CD4-positive, alpha-beta T cell treated with Interleukin-6 at 100 ng/mL for 8 hours (primary cell): ENCODE measurements around the gene NPR3.

Experiments used
- DNase-seq: peaks from one replicate; pipeline ENCODE4 v3.0.0-alpha.2; 2020; ENCODE audit warnings: mixed read lengths, low spot score

The NPR3 gene, protein sequence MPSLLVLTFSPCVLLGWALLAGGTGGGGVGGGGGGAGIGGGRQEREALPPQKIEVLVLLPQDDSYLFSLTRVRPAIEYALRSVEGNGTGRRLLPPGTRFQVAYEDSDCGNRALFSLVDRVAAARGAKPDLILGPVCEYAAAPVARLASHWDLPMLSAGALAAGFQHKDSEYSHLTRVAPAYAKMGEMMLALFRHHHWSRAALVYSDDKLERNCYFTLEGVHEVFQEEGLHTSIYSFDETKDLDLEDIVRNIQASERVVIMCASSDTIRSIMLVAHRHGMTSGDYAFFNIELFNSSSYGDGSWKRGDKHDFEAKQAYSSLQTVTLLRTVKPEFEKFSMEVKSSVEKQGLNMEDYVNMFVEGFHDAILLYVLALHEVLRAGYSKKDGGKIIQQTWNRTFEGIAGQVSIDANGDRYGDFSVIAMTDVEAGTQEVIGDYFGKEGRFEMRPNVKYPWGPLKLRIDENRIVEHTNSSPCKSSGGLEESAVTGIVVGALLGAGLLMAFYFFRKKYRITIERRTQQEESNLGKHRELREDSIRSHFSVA

DNA sequence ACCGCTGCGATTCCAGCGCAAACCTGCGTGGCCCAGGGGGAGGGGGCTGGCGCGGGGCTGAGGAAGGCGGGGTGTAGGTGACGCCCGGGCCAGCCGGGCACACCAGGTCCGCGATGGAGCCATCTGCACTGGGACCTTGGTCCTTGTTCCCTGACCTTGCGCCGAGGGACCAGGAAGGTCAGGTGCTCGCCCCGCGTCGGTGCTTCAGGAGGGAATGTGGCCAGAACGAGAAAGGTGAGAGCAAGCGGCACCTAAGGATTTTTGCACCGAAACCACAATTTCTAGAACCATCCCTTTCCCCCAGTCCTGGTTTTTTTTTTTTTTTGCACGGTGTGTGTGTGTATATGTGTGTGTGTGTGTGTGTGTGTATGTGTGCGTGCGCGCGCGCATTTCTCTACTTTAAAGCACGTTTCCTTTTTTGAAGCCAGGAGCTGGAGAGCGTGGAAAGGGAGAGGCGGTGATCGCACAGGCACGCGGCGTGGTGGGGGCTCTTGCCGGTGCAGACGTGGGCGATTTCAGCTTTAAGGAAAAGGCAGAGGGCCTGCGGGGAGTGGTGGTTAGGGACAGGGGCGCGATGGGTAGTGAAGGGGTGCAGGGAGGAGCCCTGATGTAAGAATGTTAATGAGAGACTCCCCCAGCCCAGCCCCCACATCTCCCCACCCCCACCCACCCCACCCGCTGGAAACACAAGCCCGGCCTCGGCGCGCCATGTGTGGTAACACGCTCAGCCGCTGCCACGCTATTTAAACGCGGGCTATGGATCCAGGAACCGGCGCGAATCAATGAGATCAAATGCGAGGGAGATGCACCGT, at the start of gene NPR3:
NPR3 (plus strand) TSS at position 772 of the 812 bp plus-strand sequence. CDS start 456 bp downstream, outside the sequence.
- DNase-seq: no peak

DNA sequence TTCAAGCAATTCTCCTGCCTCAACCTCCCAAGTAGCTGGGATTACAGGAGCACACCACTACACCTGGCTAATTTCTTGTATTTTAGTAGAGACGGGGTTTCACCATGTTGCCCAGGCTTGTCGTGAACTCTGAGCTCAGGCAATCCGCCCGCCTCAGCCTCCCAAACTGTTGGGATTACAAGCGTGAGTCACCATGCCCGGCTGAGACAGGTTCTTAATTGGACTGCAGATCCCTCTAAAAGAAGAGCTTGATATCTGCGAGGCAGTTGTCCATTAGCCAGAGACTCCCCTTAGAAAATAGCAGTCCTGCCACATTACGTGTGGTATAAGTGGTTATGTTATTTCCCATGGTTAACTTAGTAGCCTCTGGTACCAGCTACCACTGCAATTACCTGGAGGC, 46.6 kb upstream of the NPR3 start:
- DNase-seq: no peak

DNA sequence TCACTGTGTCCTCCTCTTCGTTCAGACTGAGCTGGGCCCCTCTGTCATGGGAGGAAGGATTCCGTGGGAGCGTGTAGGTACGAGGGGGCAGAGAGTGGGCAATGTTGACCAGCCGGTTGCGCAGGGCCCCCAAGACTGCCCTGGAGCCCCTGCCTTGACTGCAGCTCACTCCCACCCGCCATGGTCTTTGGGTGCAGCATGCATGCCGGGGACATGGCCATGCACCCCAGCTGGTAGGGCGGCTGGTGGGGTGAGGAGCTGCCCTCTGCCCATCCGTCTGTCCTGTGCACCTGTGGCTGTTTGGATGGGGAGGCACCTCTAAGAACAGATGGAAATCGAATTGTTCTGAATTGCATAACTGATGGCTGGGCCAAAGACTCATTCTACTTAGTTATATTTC, 42.6 kb upstream of the NPR3 start:
- no peak for DNase-seq

DNA sequence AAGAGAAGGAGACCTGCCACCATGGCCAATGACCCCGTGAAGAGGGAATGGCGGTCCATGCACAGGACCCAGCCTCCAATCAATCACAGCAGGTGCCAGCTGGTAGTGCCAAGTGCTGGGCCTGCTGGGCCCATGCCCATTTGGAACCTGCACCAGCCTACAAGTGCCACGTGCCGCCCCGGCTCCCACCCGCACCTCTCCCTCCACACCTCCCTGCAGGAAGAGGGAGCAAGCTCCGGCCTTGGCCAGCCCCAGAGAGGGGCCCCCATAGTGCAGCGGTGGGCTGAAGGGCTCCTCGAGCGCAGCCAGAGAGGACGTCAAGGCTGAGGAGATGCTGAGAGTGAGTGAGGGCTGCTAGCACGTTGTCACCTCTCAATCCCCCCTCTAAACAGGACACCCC, 37.8 kb upstream of the NPR3 start:
- no peak for DNase-seq

DNA sequence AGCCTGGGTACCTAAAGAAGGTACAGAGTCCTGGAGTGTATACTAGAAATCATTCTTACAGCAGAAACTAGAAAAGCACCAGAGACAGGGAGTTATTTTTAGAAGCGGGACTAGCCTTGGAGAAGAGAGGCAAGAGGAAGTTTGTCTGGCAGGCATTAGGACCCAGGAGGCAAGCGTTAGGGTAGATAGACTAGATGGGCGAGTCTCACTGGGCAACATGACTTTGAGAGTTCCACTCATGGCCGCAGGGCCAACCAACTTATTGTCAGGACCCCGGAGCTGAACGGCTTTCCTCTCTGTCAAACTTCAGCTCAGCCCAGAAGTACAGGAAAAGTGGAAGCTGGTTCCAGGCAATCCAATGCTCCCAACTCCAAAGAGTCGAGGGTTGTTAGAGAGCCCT, 34.1 kb upstream of the NPR3 start:
- DNase-seq: no peak

DNA sequence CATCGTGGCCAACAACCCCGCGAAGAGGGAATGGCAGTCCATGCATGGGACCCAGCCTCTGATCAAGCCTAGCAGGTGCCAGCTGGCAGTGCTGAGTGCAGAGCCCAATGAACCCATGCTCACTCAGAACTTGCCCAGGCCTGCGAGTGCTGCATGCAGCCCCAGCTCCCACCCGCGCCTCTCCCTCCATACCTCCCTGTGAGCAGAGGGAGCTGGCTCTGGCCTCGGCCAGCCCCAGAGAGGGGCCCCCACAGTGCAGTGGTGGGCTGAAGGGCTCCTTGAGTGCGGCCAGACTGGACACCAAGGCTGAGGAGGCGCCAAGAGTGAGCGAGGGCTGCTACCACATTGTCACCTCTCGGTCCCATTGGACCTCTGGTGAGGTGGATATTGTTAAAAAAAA, 32.6 kb upstream of the NPR3 start:
- no peak for DNase-seq

DNA sequence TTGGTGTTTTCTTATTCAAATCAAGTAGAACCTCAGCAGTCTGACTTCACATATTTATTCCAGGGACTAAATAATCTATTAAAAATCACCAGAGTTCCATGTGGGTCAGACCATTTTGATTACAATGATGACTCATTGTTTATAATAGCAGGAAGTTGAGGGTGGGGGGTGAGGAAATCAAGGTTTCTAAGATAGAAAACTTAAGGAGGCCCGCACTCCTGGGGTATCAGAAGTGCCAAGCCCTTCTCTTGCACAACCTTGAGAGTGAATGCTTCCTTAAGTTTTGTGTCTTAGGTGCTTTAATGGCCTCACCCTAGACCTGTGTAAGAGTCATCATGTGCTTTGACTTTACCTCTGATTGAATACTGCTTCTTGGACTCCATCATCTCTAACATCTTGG, 31.9 kb upstream of the NPR3 start:
- no peak for DNase-seq

DNA sequence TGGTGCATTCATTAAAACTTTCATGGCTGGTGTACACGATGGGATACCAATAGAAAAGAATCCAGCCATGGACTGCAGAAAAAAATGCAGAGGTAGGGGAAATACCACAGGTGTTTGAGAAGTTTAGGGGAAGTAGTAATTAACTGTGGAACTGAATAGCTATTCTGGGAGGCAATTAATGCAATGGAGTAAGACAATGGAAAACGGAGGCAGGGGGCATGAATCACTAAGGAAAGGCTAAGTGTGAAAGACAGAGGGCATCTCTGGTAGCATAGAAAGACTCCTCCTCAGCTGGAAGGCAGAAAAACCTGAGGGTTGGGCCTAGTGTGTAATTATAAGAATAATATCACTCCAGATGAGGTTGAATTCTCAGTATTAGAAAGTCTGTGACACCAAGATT, 30.9 kb upstream of the NPR3 start:
- no peak for DNase-seq

DNA sequence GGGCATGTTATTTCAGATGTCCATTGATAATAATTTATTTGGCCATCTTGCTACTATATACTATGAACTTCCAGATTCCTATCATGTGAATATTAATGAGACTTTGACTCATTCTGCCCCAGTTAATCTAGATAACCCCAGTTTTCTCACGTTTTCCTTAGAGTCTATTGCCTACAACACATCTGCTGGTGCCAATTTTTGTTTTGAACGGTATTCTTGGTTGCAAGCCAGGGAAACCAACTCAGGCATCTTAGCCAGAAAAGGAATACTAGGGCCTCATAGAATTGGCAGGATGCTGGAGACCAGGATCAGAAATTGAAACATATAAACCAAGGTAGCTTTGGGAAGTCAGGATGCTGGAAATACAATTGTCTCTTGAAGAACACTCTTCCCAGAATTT, 28.0 kb upstream of the NPR3 start:
- DNase-seq: no peak

DNA sequence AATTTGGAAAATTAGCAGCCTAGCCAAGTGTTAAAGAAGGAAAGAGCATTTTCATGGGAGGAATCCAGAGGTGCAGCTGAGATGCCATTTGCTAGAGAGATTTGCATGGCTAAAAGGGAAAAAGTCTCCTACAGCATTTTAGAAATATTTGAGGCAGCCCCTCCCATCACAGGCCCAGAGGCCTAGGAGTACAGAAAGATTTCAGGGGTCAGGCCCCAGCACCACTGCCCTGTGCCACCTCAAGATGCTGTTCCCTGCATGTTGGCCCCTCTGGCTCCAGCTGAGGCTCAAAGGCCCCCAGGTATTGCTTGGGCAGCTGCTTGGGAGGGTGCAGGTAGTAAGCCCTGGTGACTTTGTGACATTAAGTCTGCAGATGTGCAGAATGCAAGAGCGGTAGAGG, 26.9 kb upstream of the NPR3 start:
- DNase-seq: no peak

DNA sequence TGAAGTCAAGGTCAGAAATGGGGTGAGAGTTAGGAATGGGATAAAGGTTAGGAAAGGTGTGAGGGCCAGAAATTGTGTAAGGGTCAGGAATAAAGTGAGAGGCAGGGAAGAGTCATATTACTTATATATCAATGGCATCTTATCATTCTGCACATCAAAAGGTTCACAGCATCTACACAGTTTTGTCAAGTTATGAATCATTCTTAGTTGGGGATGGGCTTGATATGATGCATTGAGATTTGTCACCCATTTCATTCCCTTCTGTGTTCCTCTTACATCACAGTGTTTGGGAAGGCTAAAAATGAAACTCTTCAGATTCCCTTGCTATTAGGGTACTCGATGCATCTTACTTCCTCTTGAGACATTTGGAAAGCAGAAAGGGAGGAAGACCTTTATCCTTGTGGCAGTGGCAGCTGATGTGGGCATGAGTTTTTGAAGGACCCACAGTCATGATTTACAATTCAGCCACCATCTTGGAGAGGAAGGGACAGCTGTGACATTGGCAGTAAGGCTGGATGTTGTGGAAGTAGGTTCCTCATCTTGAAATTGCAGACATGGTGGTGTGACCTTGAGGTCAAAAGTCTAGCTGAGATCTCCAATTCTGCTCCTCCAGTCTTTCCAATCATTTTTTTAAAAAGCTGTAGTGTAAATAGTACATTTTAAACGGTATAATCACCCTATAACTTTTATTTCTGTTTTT, 24.2 kb upstream of the NPR3 start:
- no peak for DNase-seq

DNA sequence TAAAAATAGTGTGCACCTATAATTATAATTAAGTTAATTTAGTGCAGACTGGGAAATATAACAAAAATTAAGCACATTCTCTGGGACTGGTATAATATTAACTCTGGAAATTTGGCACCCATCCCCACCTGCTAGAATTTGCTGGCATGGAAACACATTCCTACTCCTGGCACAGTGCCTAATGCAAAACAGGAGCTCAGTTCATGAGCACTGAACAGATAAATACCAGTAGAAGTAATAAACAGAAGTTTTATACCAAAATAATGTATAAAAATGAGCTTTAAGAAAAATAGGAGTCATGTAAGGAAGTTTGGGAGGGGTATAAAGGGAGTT, 23.7 kb upstream of the NPR3 start:
- DNase-seq: no peak

DNA sequence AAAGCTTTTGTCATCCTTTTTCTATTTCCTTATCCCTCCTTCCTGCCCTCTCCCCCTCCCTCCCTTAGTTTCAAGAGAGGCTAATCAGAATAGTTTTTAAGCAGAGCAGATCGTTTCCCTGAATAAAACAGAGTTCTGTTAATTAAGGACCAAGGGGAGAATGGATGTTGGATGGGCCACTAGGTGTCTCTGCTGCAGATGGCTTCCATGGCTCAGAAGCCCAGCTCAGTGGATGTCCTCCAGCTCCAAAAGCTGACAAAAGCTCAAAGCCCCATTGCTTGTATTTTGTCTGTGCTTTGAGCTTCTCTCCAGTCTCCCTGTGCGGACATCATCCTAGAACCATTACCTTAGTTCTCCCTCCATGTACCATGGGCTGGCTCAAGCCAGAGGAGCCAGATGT, 21.0 kb upstream of the NPR3 start:
- no peak for DNase-seq

DNA sequence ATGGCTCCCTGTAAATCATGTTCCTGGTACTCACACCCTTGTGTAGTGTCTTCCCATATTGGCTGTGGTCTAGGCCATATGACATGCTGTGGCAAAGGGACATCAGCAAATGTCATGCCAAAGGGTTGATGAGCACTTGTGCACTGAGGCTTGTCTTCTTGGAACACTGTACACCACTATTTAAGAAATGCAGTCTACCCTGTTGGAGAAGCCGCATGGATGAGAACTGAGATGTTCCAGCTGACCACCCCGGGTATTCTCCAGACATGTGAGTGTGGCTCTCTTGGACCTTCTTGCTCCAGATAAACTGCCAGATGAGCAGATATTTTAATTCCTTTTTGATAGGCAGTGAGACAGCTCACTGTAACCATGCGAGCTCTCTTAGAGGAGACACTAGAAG, 20.5 kb upstream of the NPR3 start:
- no peak for DNase-seq

DNA sequence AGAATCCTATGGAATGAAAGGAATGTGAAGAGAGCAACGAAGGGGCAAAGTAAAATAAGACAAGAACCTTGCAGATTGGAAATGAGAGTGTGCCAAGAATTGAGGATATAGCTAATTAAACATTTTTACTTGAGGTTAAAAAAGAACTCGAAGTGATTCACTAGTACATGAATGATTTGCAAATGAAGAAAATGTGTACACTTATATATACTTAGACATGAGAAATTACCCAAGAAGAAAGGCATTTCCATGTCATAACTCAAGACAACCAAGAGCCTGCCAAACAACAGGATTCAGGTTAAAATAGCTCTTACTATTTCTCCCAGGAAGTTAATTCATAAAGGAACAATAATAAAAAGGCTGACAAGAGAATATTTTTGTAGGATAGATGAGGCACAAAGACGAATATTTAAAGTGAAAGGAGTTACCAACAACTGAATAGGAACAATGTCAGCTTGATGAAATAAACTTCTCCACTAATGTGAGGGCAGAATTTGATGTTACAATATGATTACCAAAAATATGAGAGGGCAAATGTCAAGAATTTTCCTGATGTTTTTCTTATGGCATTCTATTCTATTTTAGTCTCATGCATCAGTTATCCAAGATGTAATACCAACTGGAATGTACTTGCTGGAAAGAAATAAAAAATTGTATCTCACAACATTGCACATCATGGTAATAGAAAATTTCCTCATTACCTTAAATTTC, 18.9 kb upstream of the NPR3 start:
- no peak for DNase-seq

DNA sequence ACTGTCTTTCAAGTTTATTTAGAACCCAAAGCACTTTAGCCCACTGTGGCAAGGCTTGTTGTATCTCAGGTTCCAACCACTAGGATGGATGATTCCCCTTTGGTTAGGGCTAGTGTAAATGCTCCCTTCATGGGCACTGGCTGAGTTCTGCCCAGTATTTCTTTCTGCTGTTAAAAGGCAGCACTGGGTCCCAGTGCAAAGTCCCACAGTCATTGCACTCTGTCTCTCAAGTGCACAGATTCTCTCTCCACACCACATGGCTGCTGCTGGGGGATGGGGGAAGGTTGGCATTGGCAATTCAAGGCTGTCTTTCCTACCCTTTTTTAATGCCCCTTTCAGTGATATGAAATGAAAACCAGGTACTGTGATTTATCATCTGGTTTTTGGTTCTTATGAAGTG, 7.2 kb upstream of the NPR3 start:
- no peak for DNase-seq

DNA sequence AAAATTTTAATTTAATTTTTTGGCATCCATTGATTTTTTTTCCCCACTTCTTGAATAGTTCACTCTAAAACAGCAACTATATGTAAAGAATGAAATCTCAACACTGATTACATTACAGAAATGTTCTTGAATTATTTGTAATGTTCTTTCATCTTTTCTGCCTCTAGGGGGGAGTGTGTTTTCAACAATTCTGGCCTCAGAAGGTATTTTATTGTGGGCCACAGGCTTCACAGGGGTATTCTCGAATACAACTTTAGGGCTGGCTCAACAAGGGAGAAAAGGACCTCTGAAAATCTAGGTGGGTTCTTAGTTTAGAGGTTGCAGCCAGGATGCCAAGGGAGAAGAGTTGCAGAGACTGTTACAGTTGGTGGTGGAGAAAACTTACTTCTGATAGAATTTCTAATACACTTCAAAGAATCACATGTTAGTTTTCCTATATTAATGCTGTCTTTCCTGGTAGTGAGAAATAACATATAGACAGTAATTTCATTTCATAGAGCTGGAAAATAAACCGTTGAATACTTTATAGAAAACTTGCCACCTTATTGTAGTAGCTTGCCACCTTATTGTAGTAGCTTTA, 3.6 kb upstream of the NPR3 start:
- DNase-seq: no peak

DNA sequence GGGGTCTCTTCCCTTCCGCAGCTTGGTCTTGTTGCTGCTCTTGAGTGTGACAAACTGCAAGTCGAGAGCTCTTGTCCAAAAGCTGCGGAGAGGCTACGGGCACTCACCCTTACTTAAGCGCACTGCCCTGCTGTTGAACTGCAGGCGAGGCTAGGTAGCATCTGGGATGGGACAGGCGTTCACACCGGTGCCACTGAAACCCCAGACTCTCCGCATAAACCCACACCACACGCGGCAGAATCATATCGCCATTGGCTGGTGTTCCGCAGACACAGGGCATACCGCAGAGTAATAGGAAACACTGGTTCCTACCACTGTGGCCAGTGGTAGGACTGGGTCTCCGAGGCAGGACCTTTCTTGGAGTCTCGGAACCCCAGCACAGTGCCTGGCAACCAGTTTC, 2.2 kb upstream of the NPR3 start:
- no peak for DNase-seq

DNA sequence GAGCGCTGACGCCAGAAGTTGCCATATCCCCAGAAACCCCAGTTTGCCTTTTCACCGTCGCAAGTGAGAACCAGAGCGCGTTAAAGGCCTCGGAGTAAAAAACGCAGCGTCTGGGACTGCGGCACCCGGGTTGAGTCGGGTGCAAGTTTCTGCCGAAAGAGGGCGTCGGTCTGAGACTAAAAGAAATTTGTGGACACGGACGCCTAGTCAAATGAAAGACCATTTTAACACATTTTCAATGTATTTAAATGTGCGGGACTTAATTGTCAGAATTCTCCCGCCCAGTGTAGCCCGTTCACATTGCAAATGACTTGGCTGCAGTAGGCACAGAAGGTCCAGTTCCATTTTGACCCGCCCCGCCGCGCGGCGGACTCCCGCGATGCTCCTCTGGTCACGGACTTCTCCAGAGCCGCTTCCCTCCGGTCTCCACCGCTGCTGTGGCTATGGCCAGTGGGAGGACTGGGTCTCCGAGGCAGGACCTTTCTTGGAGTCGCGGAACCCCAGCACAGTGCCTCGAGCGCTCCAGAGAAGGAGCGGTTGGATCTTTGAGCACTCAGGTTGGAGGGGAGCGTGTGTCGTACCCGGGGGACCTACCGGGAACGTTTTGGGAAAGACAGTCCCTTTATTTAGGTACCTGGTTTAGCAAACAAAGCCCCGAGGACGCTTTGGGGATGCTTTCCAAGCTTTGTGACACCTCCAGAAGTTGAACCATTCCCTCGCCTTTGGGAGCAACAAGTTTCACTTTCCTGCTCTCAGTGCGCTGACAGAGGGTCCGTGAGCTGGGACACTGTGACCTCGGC, 1.2 kb upstream of the NPR3 start:
- DNase-seq: no peak

DNA sequence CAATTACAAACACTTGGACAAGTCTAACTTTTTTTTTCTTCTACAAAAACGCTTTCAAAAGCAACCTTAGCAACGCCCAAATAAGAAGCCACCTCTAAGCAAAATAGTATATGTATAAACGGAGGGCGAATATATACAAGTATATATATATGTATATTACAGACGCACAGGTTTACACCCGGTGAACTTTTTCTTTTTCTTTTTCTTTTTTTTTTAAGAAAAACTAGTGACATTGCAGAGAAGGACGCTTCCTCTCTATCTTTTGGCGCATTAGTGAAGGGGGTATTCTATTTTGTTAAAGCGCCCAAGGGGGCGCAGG, 200 bp downstream of the NPR3 start:
- DNase-seq: no peak
